ENCODE results near the gene CAMK2A.

DNA sequence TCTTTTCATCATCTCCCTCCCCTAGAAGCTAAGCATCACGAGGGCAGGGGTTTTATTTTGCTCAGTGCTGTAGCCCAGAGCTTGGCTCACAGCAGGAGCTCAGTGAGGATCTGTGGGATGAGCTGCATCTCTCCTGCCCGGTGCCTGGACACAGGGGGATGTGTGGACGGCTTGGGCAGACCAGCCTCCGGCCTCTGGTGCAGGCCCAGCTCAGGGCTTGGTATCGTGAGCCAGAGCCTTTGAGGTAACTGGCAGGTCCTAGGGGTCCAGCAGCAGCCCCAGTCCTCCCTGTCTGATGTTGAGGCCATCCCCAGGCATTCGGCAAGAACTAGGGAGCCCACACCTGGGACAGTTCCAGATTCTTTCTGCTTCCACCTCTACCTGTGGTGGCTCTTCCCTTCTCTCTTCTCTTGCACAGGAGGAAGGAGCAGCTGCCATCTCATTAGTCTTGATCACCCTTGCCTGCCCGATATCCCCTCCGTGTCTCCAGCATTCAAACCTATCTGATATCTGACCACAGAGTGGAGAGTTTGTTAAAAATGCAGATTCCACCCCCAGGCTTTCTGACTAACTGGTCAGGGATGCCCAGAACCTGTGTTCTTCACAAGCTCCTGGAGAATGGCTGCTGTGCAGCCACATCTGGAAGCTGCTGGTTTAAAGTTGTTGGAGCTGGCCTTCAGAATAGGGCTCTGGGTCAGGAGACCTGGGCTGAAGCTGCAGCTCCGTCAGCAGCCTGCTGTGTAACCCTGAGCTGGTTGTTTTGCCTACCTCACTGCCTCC lies 107.6 kb downstream of the CAMK2A start:
- TF ChIP-seq, protein P1, sequence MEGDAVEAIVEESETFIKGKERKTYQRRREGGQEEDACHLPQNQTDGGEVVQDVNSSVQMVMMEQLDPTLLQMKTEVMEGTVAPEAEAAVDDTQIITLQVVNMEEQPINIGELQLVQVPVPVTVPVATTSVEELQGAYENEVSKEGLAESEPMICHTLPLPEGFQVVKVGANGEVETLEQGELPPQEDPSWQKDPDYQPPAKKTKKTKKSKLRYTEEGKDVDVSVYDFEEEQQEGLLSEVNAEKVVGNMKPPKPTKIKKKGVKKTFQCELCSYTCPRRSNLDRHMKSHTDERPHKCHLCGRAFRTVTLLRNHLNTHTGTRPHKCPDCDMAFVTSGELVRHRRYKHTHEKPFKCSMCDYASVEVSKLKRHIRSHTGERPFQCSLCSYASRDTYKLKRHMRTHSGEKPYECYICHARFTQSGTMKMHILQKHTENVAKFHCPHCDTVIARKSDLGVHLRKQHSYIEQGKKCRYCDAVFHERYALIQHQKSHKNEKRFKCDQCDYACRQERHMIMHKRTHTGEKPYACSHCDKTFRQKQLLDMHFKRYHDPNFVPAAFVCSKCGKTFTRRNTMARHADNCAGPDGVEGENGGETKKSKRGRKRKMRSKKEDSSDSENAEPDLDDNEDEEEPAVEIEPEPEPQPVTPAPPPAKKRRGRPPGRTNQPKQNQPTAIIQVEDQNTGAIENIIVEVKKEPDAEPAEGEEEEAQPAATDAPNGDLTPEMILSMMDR (IDR thresholded peaks at IDR 0.05 in 8 of 11, conservative IDR thresholded peaks at IDR 0.05 in 3 of 11): no peak
- TF ChIP-seq POLR2A (IDR thresholded peaks at IDR 0.05): no peak
- no peak for TF ChIP-seq POLR2AphosphoS5 (IDR thresholded peaks at IDR 0.05)

Measured in spleen (tissue), 7 donors.